Measurements from ENCODE around the gene PDLIM4. TPM values are rescaled to one million over a fixed set of nuclear protein-coding genes. Genes with fewer than 3 reads are reported as not detected.

PDLIM4 gene
- polyA plus RNA-seq (2012; ENCODE audit: insufficient read length, low read depth): 0.34 TPM

GRCh38 chr5:132257131-132258101 is at the start of gene PDLIM4:
TSS of gene PDLIM4 (plus strand) at chr5:132257696. CDS start at chr5:132257735, 39 bp downstream.
- no peak for TF ChIP-seq SIN3A (IDR thresholded peaks at IDR 0.05; ENCODE audit: borderline replicate concordance, insufficient read depth, low read length)
- no peak for TF ChIP-seq FOXP2 (optimal IDR thresholded peaks at IDR 0.05; ENCODE audit: borderline replicate concordance, extremely low read depth, extremely low read length, insufficient read depth)
- TF ChIP-seq POLR2AphosphoS5 (IDR thresholded peaks at IDR 0.05; ENCODE audit: low read depth, low read length): no peak
- no peak for TF ChIP-seq REST (IDR thresholded peaks at IDR 0.05; ENCODE audit: insufficient read depth in 1 of 2, low read depth in 2 of 2, low read length in 2 of 2)
- no peak for TF ChIP-seq TAF1 (IDR thresholded peaks at IDR 0.05; ENCODE audit: borderline replicate concordance, insufficient read depth, low read length)

- TF ChIP-seq FOXP2 (optimal IDR thresholded peaks at IDR 0.05; ENCODE audit: borderline replicate concordance, extremely low read depth, extremely low read length, insufficient read depth): no peak
- no peak for TF ChIP-seq POLR2AphosphoS5 (IDR thresholded peaks at IDR 0.05; ENCODE audit: low read depth, low read length)
- no peak for TF ChIP-seq SIN3A (IDR thresholded peaks at IDR 0.05; ENCODE audit: borderline replicate concordance, insufficient read depth, low read length)
- no peak for TF ChIP-seq REST (IDR thresholded peaks at IDR 0.05; ENCODE audit: insufficient read depth in 1 of 2, low read depth in 2 of 2, low read length in 2 of 2)
- TF ChIP-seq TAF1 (IDR thresholded peaks at IDR 0.05; ENCODE audit: borderline replicate concordance, insufficient read depth, low read length): no peak
Measured at GRCh38 chr5:132207778-132208177, 49.7 kb upstream of the PDLIM4 start.

GRCh38 chr5:132209131-132209530 is 48.4 kb upstream of the PDLIM4 start:
- TF ChIP-seq REST (IDR thresholded peaks at IDR 0.05; ENCODE audit: insufficient read depth in 1 of 2, low read depth in 2 of 2, low read length in 2 of 2): no peak
- no peak for TF ChIP-seq TAF1 (IDR thresholded peaks at IDR 0.05; ENCODE audit: borderline replicate concordance, insufficient read depth, low read length)
- no peak for TF ChIP-seq FOXP2 (optimal IDR thresholded peaks at IDR 0.05; ENCODE audit: borderline replicate concordance, extremely low read depth, extremely low read length, insufficient read depth)
- no peak for TF ChIP-seq POLR2AphosphoS5 (IDR thresholded peaks at IDR 0.05; ENCODE audit: low read depth, low read length)
- no peak for TF ChIP-seq SIN3A (IDR thresholded peaks at IDR 0.05; ENCODE audit: borderline replicate concordance, insufficient read depth, low read length)

- TF ChIP-seq SIN3A (IDR thresholded peaks at IDR 0.05; ENCODE audit: borderline replicate concordance, insufficient read depth, low read length) (no peak), POLR2AphosphoS5 (IDR thresholded peaks at IDR 0.05; ENCODE audit: low read depth, low read length) (no peak), FOXP2 (optimal IDR thresholded peaks at IDR 0.05; ENCODE audit: borderline replicate concordance, extremely low read depth, extremely low read length, insufficient read depth) (no peak), REST (IDR thresholded peaks at IDR 0.05; ENCODE audit: insufficient read depth in 1 of 2, low read depth in 2 of 2, low read length in 2 of 2) (no peak), TAF1 (IDR thresholded peaks at IDR 0.05; ENCODE audit: borderline replicate concordance, insufficient read depth, low read length) (no peak)
Measured at GRCh38 chr5:132209901-132210545, 47.5 kb upstream of the PDLIM4 start.
